SK-N-SH (cell line): Measurements from ENCODE around the gene OLFML3. TPM values are rescaled to one million over a fixed set of nuclear protein-coding genes. Genes with fewer than 3 reads are reported as not detected.
A peak's percentile ranks its signal among the peaks of the same experiment; 100 is the strongest.

Source experiments
- CTCF ChIA-PET: fragments of 300-600, 350-600 bp; formaldehyde crosslinking; extraction: SDS; loops from one replicate; lab custom pipeline; 2021; lab: Yijun Ruan, JAX
- POLR2A ChIA-PET: fragments of 350-600 bp; sonication (Branson Sonifier 250); formaldehyde crosslinking; extraction: SDS; loops from one replicate; lab custom pipeline; 2020; ENCODE audit warnings: antibody characterized with exemption, inconsistent platforms; lab: Yijun Ruan, JAX
- DNase-seq: peaks from one replicate; pipeline ENCODE4 v3.0.0; 2012
- H2AFZ ChIP-seq: fragments of 200-600 bp; sonication (generic); 2 replicates; pipeline ENCODE4 v1.8.1; 2016; ENCODE audit warnings: antibody characterized with exemption, mild to moderate bottlenecking, low read depth
- H3F3A ChIP-seq: fragments of 200-600 bp; sonication (generic); replicated peaks from 2 replicates; pipeline ENCODE3; 2016; ENCODE audit warnings: antibody characterized with exemption, mild to moderate bottlenecking; ENCODE audit not compliant: insufficient read depth
- H3K27ac ChIP-seq, 2 experiments: fragments of 200-500 bp in 1 of 2; fragments of 200-600 bp in 1 of 2; sonication (Bioruptor generic) in 1 of 2; sonication (generic), shearing (Covaris generic) in 1 of 2; 2 replicates each; pipeline versions ENCODE4 v1.5.1 to v1.6.1; 2014 to 2016; ENCODE audit warnings: low read depth in 2 of 2, inconsistent platforms in 1 of 2, low read length in 1 of 2, mild to moderate bottlenecking in 1 of 2, mixed read lengths in 1 of 2
- H3K27me3 ChIP-seq: fragments of 200-600 bp; sonication (generic), shearing (Covaris generic); 2 replicates; pipeline ENCODE4 v1.6.1; 2016; ENCODE audit warnings: mixed run types; ENCODE audit not compliant: insufficient read depth
- H3K36me3 ChIP-seq, 2 experiments: fragments of 200-500 bp in 1 of 2; fragments of 200-600 bp in 1 of 2; sonication (Bioruptor generic) in 1 of 2; sonication (generic) in 1 of 2; replicated peaks in 1 of 2; 2 replicates each; pipeline versions ENCODE3 to v1.5.1; 2014 to 2016; ENCODE audit warnings: low read length in 1 of 2, mild to moderate bottlenecking in 1 of 2; ENCODE audit not compliant: insufficient read depth in 2 of 2, control insufficient read depth in 1 of 2
- H3K4me1 ChIP-seq, 2 experiments: fragments of 200-500 bp in 1 of 2; fragments of 200-600 bp in 1 of 2; sonication (Bioruptor generic) in 1 of 2; sonication (generic), shearing (Covaris generic) in 1 of 2; 2 replicates each; pipeline versions ENCODE4 v1.5.1 to v1.6.1; 2014 to 2016; ENCODE audit warnings: low read depth in 1 of 2, low read length in 1 of 2, mixed run types in 1 of 2; ENCODE audit not compliant: insufficient read depth in 2 of 2, control insufficient read depth in 1 of 2
- H3K4me2 ChIP-seq: fragments of 200-600 bp; sonication (generic), shearing (Covaris generic); 2 replicates; pipeline ENCODE4 v1.6.1; 2017; ENCODE audit warnings: mixed run types
- H3K4me3 ChIP-seq, 2 experiments: fragments of 200-500 bp in 1 of 2; fragments of 200-600 bp in 1 of 2; sonication (Bioruptor generic) in 1 of 2; sonication (generic), shearing (Covaris generic) in 1 of 2; 2 replicates each; pipeline versions ENCODE4 v1.5.1 to v1.8.1; 2014 to 2016; ENCODE audit warnings: low read depth in 2 of 2, inconsistent platforms in 1 of 2, low read length in 1 of 2, mild to moderate bottlenecking in 1 of 2, mixed read lengths in 1 of 2, moderate library complexity in 1 of 2
- H3K79me2 ChIP-seq: fragments of 200-600 bp; sonication (generic); 2 replicates; pipeline ENCODE4 v1.8.1; 2017; ENCODE audit warnings: mild to moderate bottlenecking; ENCODE audit not compliant: insufficient read depth
- H3K9ac ChIP-seq: fragments of 200-600 bp; sonication (generic); 2 replicates; pipeline ENCODE4 v1.6.1; 2017; ENCODE audit warnings: mixed run types
- H3K9me2 ChIP-seq: fragments of 200-600 bp; sonication (generic); 2 replicates; pipeline ENCODE4 v1.6.1; 2017; ENCODE audit warnings: mixed run types
- H3K9me3 ChIP-seq: fragments of 200-600 bp; sonication (generic); 2 replicates; pipeline ENCODE4 v1.6.1; 2017; ENCODE audit warnings: mixed run types, mild to moderate bottlenecking, moderate library complexity
- H4K20me1 ChIP-seq: fragments of 200-600 bp; sonication (generic); 2 replicates; pipeline ENCODE4 v1.6.1; 2017; ENCODE audit warnings: mild to moderate bottlenecking, mixed run types; ENCODE audit not compliant: insufficient read depth
- EP300 ChIP-seq, 2 experiments: IDR thresholded peaks; 2 replicates each; pipeline versions ENCODE4 v1.4.0 to v1.6.1; 2012; ENCODE audit warnings: borderline replicate concordance in 1 of 2, low read depth in 1 of 2, low read length in 1 of 2
- GATA2 ChIP-seq: sonication (generic); formaldehyde crosslinking; IDR thresholded peaks from 2 replicates; pipeline ENCODE4 v1.5.0; 2020; ENCODE audit warnings: mild to moderate bottlenecking, missing genetic modification reagents
- POLR2AphosphoS5 ChIP-seq: IDR thresholded peaks from 2 replicates; pipeline ENCODE4 v1.6.1; 2012; ENCODE audit warnings: low read depth, low read length
- RAD21 ChIP-seq: IDR thresholded peaks from 2 replicates; pipeline ENCODE4 v1.6.1; 2012; ENCODE audit warnings: mild to moderate bottlenecking, low read length
- RCOR1 ChIP-seq: fragments of 150-350 bp; IDR thresholded peaks from 2 replicates; pipeline ENCODE4 v1.6.1; 2017; ENCODE audit warnings: antibody characterized with exemption, low read length
- RFX5 ChIP-seq: IDR thresholded peaks from 2 replicates; pipeline ENCODE4 v1.6.1; 2012; ENCODE audit warnings: mild to moderate bottlenecking, improper control_type of control experiment, low read length
- SIN3A ChIP-seq: IDR thresholded peaks from 2 replicates; pipeline ENCODE4 v1.6.1; 2012; ENCODE audit warnings: low read depth, mild to moderate bottlenecking, low read length, moderate library complexity, borderline replicate concordance
- SMC3 ChIP-seq: IDR thresholded peaks from 2 replicates; pipeline ENCODE4 v1.6.1; 2012; ENCODE audit warnings: low read depth, low read length, improper control_type of control experiment
- TAF1 ChIP-seq: IDR thresholded peaks from 2 replicates; pipeline ENCODE4 v1.6.1; 2012; ENCODE audit warnings: low read depth, mild to moderate bottlenecking, low read length, moderate library complexity, borderline replicate concordance
- TEAD4 ChIP-seq: IDR thresholded peaks from 2 replicates; pipeline ENCODE4 v1.4.0; 2012; ENCODE audit warnings: mild to moderate bottlenecking, borderline replicate concordance; ENCODE audit not compliant: insufficient read depth
- WGBS: methylation state at CpG from one replicate; pipeline ENCODE4 v1.1.6; 2017; ENCODE audit warnings: low lambda C conversion rate; 5-methylcytosine and 5-hydroxymethylcytosine counted together
- polyA plus RNA-seq, 3 experiments: library from polyadenylated mRNA; depleted of rRNA; stranded (reverse); fragments of >200 nt; gene quantifications; 2 replicates each; pipeline ENCODE4 v1.2.3, GENCODE V29; 2012
- TF ChIP-seq, protein P1 (sequence below): IDR thresholded peaks from 2 replicates; pipeline ENCODE4 v1.4.0; 2012; ENCODE audit warnings: low read depth
- TF ChIP-seq, protein P2 (sequence below): IDR thresholded peaks from 2 replicates; pipeline ENCODE4; 2012
- TF ChIP-seq, protein P3 (sequence below): IDR thresholded peaks from 2 replicates; pipeline ENCODE4 v1.6.1; 2012; ENCODE audit warnings: mild to moderate bottlenecking, low read depth, low read length, moderate library complexity
- TF ChIP-seq, protein P4 (sequence below): fragments of 150-350 bp; IDR thresholded peaks from 2 replicates; pipeline ENCODE4 v1.6.1; 2017; ENCODE audit warnings: antibody characterized with exemption, low read length, low read depth, borderline replicate concordance

The OLFML3 gene
- polyA plus RNA-seq, 1 of the 3 experiments (the other 2 are of a cell fraction): 26.1 TPM

DNA sequence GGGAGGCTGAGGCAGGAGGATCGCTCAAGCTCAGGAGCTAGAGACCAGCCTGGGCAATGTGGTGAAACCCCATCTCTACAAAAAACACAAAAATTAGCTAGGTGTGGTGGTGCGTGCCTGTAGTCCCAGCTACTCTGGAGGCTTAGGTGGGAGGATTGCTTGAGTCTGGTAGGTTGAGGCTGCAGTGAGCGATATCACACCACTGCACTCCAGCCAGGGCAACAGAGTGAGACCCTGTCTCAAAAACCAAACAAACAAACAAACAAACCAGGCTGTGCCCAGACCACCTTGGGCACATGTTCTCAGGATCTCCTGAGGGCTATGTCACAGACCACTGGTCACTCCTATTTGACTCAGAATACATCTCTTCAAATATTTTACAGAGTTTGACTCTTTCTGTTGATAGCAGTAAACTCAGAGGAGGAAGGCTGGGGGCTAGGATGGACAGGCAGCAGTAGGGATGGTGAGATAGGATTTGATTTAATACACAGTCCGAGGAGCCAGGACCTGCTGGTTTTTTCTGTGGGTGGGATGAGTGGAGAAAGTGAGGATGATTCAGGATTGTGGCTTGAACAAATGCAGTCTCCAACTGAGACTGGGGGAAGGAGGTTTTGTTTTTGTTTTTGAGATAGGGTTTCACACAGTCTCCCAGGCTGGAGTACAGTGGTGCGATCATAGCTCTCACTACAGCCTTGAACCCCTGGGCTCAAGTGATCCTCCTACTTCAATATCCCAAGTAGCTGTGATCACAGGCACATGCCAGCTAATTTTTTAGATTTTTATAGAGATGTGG, 46.5 kb downstream of the OLFML3 start:
- Histone ChIP-seq H3K36me3 (no peaks in the 10 kb centered on the region), H3K4me1 (no peaks in the 10 kb centered on the region), H3K4me2 (no peak overlapping the region), H4K20me1 (no peaks in the 10 kb centered on the region), H3K9me3 (no peaks in the 10 kb centered on the region), H3K79me2 (no peaks in the 10 kb centered on the region), H3K9me2 (no peaks in the 10 kb centered on the region), H3K27me3 (no peaks in the 10 kb centered on the region), H2AFZ (no peak overlapping the region), H3K27ac (no peak overlapping the region), H3K9ac (no peak overlapping the region), H3F3A (no peaks in the 10 kb centered on the region), H3K4me3 (no peak overlapping the region)
- CTCF ChIA-PET: interaction anchor here (0.7 kb wide), 1 partner anchor 169 kb away, joined by 3 read pairs; no protein-coding TSS in a partner anchor
- POLR2A ChIA-PET: no interaction called here
- whole genome bisulfite sequencing: 86% methylated on average over 4 of the region's 5 CpGs
- no peak for TF ChIP-seq TAF1
- no peak for TF ChIP-seq TEAD4
- no peak for TF ChIP-seq SIN3A
- no peak for TF ChIP-seq POLR2AphosphoS5
- TF ChIP-seq RCOR1: no peak
- TF ChIP-seq RFX5: no peak
- no peak for TF ChIP-seq SMC3
- no peak for TF ChIP-seq GATA2
- TF ChIP-seq, protein P1, sequence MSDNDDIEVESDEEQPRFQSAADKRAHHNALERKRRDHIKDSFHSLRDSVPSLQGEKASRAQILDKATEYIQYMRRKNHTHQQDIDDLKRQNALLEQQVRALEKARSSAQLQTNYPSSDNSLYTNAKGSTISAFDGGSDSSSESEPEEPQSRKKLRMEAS: no peak
- TF ChIP-seq, protein P2, sequence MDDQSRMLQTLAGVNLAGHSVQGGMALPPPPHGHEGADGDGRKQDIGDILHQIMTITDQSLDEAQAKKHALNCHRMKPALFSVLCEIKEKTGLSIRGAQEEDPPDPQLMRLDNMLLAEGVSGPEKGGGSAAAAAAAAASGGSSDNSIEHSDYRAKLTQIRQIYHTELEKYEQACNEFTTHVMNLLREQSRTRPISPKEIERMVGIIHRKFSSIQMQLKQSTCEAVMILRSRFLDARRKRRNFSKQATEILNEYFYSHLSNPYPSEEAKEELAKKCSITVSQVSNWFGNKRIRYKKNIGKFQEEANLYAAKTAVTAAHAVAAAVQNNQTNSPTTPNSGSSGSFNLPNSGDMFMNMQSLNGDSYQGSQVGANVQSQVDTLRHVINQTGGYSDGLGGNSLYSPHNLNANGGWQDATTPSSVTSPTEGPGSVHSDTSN: no peak
- TF ChIP-seq, protein P3, sequence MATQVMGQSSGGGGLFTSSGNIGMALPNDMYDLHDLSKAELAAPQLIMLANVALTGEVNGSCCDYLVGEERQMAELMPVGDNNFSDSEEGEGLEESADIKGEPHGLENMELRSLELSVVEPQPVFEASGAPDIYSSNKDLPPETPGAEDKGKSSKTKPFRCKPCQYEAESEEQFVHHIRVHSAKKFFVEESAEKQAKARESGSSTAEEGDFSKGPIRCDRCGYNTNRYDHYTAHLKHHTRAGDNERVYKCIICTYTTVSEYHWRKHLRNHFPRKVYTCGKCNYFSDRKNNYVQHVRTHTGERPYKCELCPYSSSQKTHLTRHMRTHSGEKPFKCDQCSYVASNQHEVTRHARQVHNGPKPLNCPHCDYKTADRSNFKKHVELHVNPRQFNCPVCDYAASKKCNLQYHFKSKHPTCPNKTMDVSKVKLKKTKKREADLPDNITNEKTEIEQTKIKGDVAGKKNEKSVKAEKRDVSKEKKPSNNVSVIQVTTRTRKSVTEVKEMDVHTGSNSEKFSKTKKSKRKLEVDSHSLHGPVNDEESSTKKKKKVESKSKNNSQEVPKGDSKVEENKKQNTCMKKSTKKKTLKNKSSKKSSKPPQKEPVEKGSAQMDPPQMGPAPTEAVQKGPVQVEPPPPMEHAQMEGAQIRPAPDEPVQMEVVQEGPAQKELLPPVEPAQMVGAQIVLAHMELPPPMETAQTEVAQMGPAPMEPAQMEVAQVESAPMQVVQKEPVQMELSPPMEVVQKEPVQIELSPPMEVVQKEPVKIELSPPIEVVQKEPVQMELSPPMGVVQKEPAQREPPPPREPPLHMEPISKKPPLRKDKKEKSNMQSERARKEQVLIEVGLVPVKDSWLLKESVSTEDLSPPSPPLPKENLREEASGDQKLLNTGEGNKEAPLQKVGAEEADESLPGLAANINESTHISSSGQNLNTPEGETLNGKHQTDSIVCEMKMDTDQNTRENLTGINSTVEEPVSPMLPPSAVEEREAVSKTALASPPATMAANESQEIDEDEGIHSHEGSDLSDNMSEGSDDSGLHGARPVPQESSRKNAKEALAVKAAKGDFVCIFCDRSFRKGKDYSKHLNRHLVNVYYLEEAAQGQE: no peak
- DNase-seq: no peak

DNA sequence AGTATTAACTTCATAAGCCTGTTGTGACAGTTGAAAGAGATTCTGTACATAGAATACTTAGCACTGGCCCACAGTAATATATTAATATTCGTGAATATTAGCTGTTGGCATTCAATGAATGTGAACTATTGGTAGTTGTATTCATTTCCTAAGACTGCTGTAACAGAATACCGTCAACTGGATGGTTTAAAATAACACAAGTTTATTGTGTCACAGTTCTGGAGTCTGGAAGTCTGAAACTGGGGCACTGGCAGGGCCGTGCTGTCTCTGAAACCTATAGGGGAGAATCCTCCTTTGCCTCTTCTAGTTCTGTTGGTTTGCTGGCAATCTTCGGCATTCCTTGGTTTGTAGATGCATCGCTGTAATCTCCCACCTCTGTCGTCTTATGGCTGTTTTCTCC, 47.5 kb downstream of the OLFML3 start:
- POLR2A ChIA-PET: no interaction called here
- 62% methylated on average over 6 of the region's 6 CpGs for WGBS
- no peaks in the 10 kb centered on the region for H3K9me2 ChIP-seq
- no peaks in the 10 kb centered on the region for H4K20me1 ChIP-seq
- no peaks in the 10 kb centered on the region for H3K36me3 ChIP-seq
- H3F3A ChIP-seq: peaks cover 5% of the 10 kb centered on the region
- CTCF ChIA-PET: no interaction called here
- H3K9me3 ChIP-seq: no peaks in the 10 kb centered on the region
- no peak overlapping the region for H2AFZ ChIP-seq
- no peak overlapping the region for H3K27ac ChIP-seq
- 0 out of 4 replicates have a peak, but pooled peaks cover 0 to under 1% of the 10 kb centered on the region in 2 experiments for H3K4me1 ChIP-seq
- no peaks in the 10 kb centered on the region for H3K27me3 ChIP-seq
- no peaks in the 10 kb centered on the region for H3K79me2 ChIP-seq
- no peak overlapping the region for H3K4me2 ChIP-seq
- no peak overlapping the region for H3K4me3 ChIP-seq
- no peak for DNase-seq
- H3K9ac ChIP-seq: no peak overlapping the region
- no peak for TF ChIP-seq TAF1
- TF ChIP-seq, protein P4, sequence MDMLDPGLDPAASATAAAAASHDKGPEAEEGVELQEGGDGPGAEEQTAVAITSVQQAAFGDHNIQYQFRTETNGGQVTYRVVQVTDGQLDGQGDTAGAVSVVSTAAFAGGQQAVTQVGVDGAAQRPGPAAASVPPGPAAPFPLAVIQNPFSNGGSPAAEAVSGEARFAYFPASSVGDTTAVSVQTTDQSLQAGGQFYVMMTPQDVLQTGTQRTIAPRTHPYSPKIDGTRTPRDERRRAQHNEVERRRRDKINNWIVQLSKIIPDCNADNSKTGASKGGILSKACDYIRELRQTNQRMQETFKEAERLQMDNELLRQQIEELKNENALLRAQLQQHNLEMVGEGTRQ: no peak
- TF ChIP-seq, protein P1: no peak
- no peak for TF ChIP-seq SIN3A
- 0 out of 4 replicates have a peak, but pooled peaks of 1 of the 2 experiments have one; percentile 9 for TF ChIP-seq EP300 (IDR thresholded peaks at IDR 0.05; ENCODE audit: borderline replicate concordance in 1 of 2, low read depth in 1 of 2, low read length in 1 of 2)
- no peak for TF ChIP-seq RAD21
